GM18873 (cell line): ENCODE results near the gene TSEN34.
"Not testable (repeated sequence)": the region's sequence is repeated elsewhere in the genome, so short reads cannot be mapped to it uniquely, and the experiment has no call there.

Experiments used
- ATAC-seq: cut with Tn5 transposase; IDR thresholded peaks from one replicate; pipeline ENCODE4 v1.9.1; 2021; ENCODE audit warnings: mild to moderate bottlenecking, moderate library complexity, moderate number of reproducible peaks; ENCODE audit not compliant: unreplicated experiment, low FRiP score

TSEN34 gene

DNA sequence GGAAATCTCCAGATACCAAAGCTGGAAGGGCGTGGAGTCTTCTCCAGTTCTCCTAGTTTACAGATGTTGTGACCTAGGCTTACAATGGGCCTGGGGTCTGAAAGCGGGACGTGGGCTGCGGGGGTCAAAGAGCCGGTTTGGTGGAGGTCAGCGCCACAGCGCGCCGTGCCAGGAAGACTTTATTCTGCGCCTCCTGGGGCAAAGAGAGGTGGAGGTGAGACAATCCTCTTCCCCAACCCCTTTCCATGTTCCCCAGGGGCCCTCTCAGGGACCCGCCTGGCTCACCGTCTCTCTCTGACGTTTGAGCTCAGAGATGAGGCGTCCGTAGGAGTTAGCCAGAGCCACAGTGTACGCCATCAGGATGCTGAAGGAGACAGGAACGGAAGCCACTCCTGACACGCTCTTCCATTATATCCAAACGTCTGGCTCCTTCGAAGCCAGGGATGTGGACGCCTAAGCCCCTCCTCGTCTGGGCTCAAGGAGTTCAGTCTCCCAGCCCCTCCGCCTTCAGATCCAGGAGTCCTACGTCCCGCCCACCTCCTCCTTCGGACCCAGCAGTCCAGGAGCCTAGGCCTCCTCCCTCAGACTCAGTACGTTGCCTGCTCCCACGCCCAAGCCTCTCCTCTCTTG is 30.8 kb upstream of the TSEN34 start:
- no peak for ATAC-seq

DNA sequence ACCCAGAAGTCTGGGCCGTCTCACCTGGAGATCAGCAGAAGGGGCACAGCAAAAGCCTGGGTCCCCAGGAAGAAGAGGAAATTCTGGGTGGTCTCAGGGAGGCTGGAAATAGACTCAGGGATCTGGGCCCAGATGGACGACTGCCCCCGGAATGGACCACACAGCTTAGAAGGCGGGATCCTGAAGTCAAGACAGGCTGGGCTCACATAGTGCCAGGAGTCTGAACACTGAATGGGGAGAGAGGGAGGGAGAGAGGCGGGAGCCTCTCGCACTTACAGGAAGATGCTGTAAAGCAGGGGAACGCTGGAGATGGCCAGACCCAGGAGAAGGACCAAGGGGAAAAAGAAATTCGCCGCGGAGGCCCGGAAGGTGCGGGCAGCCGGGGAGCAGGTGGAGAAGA is 30.3 kb upstream of the TSEN34 start:
- ATAC-seq: no peak

GRCh38 chr19:54162241-54162805 is 28.8 kb upstream of the TSEN34 start:
- ATAC-seq: no peak

- ATAC-seq: no peak
These were observed 28.2 kb upstream of the TSEN34 start for GRCh38 chr19:54162884-54163283.

DNA sequence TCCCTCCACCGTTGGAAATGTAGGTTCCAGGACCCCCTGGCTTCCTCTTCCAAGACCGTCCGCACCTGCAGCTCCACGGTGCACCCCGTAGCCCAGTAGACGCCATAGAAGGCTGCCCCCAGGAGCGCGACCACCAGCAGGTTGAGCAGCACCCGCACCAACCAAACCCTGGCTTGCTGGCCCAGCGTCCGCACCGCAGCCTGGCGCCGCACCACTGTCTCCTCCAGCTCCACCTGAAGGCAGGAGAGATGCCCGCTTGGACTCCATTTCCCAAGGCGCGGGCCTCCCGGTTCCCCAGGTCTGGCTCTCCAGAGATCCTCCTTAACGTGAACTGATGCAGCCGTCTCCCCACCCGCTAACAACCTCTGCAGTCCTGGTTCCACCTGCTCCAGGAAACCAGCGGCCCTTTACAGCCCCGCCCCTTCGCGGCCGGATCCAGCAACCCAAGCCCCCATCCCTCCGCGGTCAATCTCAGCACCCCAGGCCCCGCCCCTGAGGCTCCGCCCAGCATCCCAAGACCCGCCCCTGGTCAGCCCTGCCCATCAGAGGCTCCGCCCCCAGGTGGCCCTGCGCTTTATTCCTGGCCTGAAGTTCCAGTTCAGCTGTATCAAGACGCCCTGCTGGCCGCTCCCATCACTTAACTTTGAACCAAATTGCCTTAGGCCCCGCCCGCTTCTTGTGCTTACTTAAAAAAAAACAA is 26.6 kb upstream of the TSEN34 start:
- ATAC-seq: no peak

DNA sequence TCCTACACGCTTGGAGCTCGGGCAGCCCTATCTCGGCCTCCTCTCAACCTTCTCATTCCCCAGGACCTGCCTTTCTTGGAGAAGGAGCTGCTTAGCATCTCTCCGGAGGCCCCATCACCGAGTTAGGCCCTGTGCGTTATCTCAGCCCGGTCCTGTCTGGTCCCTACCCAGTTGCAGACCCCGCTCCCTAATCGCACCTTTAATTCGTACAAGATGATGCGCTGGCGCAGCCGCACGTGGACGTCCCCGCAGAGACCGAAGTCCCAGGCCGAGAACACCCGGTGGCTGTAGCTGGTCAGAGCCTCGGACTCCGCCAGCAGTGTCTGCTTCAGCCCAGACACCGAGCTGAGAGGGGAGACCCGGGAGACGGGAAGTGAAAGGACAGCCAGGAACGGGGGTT is 25.9 kb upstream of the TSEN34 start:
- ATAC-seq: no peak

GRCh38 chr19:54168174-54168917 is 22.8 kb upstream of the TSEN34 start:
- no peak for ATAC-seq

- no peak for ATAC-seq
These were observed 21.9 kb upstream of the TSEN34 start for GRCh38 chr19:54169149-54169740.

- not testable (repeated sequence) for ATAC-seq
These were observed 19.2 kb upstream of the TSEN34 start for GRCh38 chr19:54171736-54172431.

GRCh38 chr19:54172471-54173358 is 18.4 kb upstream of the TSEN34 start, which contains the start of gene TMC4:
TMC4 (minus strand) TSS chr19:54173160; CDS start chr19:54173117, 43 bp downstream.
- ATAC-seq: no peak

DNA sequence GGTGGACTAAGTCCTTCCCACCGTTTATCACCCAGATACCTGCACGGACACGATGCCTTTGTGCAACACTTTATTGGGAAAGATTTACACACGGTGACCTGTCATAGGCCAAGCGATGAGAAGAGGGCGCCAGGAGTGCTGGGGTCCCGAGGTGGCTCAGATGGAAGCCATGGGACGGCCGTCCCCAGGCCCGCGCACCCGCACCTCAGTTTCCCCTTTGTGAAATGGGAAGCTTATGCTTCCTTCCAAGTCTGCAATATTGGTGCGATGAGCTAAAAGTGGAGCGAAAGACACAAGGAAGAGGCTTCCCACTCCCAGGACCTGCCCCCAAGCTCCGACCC is 17.8 kb upstream of the TSEN34 start:
- no peak for ATAC-seq

- no peak for ATAC-seq
These were observed 16.9 kb upstream of the TSEN34 start for GRCh38 chr19:54173951-54174834.

DNA sequence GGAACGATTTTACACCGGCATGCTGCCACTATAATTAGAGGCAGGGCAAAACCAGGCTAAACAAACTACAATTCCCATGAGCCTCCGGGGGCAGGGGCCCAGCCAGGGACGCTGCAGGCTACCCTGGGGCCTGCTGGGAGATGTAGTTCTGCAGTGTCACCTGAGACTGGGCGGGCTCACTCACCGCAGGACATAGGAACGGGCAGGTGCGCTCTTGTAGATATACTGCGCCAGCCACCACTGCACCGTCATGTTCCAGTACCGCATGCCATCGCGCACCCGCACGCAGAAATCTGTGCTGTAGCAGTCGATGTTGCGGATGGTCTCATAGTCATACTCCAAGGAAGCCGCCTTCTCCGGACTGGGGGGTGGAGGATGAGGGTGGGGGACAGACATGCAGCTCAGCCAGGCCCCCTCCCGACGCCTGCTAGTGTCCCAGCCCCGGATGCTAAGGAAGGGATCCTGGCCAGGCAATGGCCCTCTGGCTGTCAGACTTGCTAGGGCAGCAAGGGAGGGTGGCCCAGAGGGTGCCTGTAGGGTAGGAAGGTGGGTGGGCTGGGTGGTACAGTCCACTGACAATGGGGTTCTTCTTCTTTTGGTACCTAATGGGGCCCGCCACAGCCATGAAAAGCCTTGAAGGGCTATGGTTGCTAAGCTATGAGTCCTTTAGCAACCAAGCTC is 12.4 kb upstream of the TSEN34 start:
- no peak for ATAC-seq

DNA sequence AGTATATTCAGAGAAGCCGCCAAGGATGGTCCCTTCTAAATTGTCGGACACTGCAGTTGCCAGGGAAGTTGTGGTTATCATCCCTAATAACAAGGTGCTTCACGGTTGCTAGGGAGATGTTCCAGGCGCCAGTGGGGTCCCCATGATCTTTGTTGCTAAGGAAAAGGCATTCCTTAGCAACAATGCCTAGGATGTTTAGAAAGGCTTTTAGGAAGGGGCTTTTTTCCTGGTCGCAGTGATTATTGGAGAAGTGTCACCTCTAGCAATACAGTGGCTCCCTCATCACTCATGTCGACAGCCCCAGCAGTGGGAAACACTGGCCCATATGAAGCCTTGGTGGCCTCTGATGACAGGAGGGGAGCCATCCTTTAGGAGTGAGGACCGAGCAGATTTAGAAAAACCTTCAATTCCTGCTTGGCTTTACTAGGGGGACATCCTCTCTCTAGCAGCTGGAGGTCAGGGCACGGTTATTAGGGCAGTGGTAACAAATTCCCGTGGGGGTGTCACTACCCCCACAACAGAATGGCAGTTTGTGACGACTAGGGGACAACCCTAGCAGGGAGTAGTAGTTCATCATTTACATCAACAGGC is 11.8 kb upstream of the TSEN34 start:
- ATAC-seq: no peak

DNA sequence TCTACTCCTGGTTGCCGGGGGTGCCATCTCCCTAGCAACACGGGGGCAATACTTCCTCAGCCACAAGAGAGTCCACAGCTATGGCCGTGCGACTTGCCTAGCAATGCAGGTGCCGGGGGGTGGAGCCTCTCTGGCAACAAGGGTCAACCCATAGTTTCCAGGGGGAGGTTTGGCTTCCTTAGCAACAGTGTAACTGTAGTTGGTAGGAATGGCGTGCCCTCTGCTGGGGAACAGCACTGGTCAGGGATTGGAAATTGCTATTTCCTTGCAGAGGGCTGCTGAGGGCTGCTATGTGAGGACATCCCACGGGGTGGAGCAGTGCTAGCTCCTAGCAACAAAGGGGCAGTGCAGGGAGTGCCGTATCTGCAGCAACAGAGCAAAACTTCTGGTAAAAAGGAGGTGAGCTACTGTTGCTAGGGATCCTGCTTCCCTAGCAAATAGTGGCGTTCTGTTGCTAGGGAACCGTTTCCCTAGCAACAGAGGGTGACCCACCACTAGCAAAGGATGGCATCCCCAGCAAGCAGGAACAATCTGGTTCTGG is 11.1 kb upstream of the TSEN34 start:
- ATAC-seq: no peak

- ATAC-seq: no peak
These were observed 10.4 kb upstream of the TSEN34 start for GRCh38 chr19:54180691-54181091.

GRCh38 chr19:54181894-54182293 is 9.2 kb upstream of the TSEN34 start:
- ATAC-seq: not testable (repeated sequence)
